ENCODE results near the gene SH2B3. TPM values are rescaled to one million over a fixed set of nuclear protein-coding genes. Genes with fewer than 3 reads are reported as not detected.

SH2B3 gene
- total RNA-seq, 1 experiment from 2014 or later: 40.3 TPM

DNA sequence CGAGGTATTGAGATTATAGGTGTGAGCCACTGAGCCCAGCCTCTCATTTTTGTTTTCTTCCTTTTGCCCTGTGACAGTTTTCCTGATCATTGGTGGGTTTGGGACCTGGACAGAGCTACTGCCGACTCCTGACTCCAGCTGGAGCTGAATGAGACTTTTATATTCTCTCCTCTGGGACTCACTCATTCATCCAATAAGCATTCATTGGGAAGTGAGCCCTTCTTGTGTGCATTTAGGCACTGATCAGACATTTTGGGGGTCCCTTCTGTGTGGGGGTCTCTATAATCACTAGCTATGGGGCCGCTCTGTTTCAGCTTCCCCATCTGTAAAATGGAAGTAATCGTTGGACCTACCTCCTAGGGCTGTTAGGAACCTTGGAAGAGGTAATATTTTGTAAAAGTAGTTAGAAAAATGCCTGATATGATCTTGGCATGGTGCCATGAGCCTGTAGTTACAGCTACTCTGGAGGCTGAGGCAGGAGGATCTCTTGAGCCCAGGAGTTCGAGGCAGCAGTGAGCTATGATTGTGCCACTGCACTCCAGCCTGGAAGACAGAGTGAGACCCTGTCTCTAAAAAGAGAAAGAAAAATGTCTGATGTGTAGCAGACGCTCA is 7.2 kb downstream of the SH2B3 start:
- Histone ChIP-seq H3K4ac (ENCODE audit: low read depth, low read length) (no peak overlapping the region), H2BK120ac (ENCODE audit: low read depth, low read length, poor library complexity, severe bottlenecking) (no peak overlapping the region), H2AK5ac (ENCODE audit: insufficient read length, low read length) (no peak overlapping the region), H4K91ac (ENCODE audit: insufficient read length, low read depth, low read length) (no peak overlapping the region), H3K79me2 (ENCODE audit: insufficient read depth, low read length) (peaks cover 42% of the 10 kb centered on the region; the same call in 1 of the 2 replicates), H3K18ac (ENCODE audit: insufficient read length, low read depth, low read length) (no peak overlapping the region), H2BK15ac (ENCODE audit: low read depth, low read length) (no peak overlapping the region), H3K9ac (ENCODE audit: extremely low read depth, insufficient read length, low read length) (no peak overlapping the region), H3K27ac (ENCODE audit: insufficient read length, low read depth, low read length) (no peak overlapping the region), H3K56ac (ENCODE audit: insufficient read length, low read depth, low read length) (no peak overlapping the region), H4K20me1 (ENCODE audit: control insufficient read depth, insufficient read depth, insufficient read length) (no peaks in the 10 kb centered on the region), H3K27me3 (ENCODE audit: insufficient read depth, low read length) (no peaks in the 10 kb centered on the region), H4K8ac (replicated peaks; ENCODE audit: insufficient read length, low read depth, low read length) (no peak overlapping the region), H3K79me1 (ENCODE audit: insufficient read depth, low read depth, low read length, poor library complexity, severe bottlenecking) (peaks cover 5% of the 10 kb centered on the region), H3T11ph (ENCODE audit: low read length) (no peak overlapping the region), H3K4me2 (ENCODE audit: insufficient read depth, insufficient read length, low read length) (no peak overlapping the region), H2BK5ac (ENCODE audit: insufficient read length, low read length) (no peak overlapping the region), H2AFZ (ENCODE audit: low read length) (no peak overlapping the region), H3K14ac (ENCODE audit: insufficient read depth, low read length) (no peak overlapping the region), H3K23me2 (ENCODE audit: insufficient read length, low read depth, low read length, poor library complexity, severe bottlenecking) (no peaks in the 10 kb centered on the region), H3K23ac (ENCODE audit: insufficient read length, low read depth, low read length) (no peak overlapping the region), H2BK12ac (ENCODE audit: insufficient read length, low read depth, low read length) (no peak overlapping the region), H4K5ac (ENCODE audit: insufficient read length, low read depth, low read length) (no peak overlapping the region), H3K4me1 (ENCODE audit: insufficient read depth, low read length) (peaks cover 6% of the 10 kb centered on the region), H3K9me3 (ENCODE audit: control insufficient read depth, low read depth, low read length) (no peaks in the 10 kb centered on the region), H2BK20ac (ENCODE audit: low read depth, low read length, poor library complexity, severe bottlenecking) (no peak overlapping the region)
- Mint-ChIP-seq H3K9me3 (no peaks in the 10 kb centered on the region), H3K27me3 (ENCODE audit: low read depth) (no peaks in the 10 kb centered on the region), H3K4me1 (peaks cover 51 to 63% of the 10 kb centered on the region in 2 experiments), H3K27ac (peak overlapping the region; percentile 81 to 91 (median 81); a peak in 6 of 7 replicates), H3K36me3 (ENCODE audit: insufficient read depth in 1 of 3, low read depth in 3 of 3) (peaks cover 4 to 18% (median 9%) of the 10 kb centered on the region in 3 experiments; a peak in 5 of 7 replicates), H3K4me3 (peak overlapping the region in 1 of 2 experiments; percentile 21; a peak in 3 of 5 replicates)
- no peak for DNase-seq
- no CpG with 5 or more reads among the region's 6 CpGs for WGBS (ENCODE audit: extremely low coverage, insufficient read length, low lambda C conversion rate)
- TF ChIP-seq CTCF (conservative IDR thresholded peaks at IDR 0.05): no peak

Data from H9 (cell line).